ENCODE measurements around the gene IL10.

- TF ChIP-seq CTCF (conservative IDR thresholded peaks at IDR 0.05; ENCODE audit: low read length) (no peak), EZH2phosphoT487 (IDR thresholded peaks at IDR 0.05; ENCODE audit: borderline replicate concordance) (no peak)
Measured at GRCh38 chr1:206723805-206724472, 48.4 kb downstream of the IL10 start.

Measured in Loucy (cell line).